Measurements from ENCODE around the gene ALDH3B2.

DNA sequence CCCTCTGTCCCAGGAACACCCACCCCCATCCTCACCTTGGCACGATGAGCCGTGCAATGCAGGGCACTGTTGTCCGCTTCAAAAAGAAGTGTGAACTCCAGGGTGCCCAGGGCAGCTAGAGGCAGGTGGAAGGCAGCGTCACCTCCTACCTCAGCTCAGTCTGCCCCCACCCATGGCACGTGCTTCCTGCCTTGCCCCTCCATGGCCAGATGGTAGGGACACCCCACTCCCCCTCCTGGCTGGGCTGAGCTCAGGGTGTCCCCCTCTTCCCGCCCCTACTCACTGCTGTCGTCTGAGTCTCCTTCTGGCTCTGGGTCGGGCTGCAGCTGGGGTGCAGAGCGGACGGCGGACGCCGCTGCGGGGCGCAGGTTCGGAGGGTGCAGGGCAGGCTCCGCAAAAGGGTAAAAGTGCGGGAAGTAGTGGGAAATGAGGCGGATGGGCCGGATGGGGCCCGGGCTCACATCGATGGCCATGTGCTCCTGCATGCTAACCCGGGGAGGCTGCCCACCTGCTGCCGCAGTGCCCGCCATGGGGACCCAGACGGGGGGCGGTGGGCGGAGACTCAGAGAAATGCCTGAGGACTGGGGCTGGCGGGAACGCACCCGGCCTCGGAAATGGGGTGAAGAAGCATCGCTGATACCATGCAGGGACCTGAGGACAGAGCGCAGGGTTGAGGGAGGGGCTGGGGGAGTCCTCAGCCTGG, 58.5 kb downstream of the ALDH3B2 start:
- TF ChIP-seq, protein P1, sequence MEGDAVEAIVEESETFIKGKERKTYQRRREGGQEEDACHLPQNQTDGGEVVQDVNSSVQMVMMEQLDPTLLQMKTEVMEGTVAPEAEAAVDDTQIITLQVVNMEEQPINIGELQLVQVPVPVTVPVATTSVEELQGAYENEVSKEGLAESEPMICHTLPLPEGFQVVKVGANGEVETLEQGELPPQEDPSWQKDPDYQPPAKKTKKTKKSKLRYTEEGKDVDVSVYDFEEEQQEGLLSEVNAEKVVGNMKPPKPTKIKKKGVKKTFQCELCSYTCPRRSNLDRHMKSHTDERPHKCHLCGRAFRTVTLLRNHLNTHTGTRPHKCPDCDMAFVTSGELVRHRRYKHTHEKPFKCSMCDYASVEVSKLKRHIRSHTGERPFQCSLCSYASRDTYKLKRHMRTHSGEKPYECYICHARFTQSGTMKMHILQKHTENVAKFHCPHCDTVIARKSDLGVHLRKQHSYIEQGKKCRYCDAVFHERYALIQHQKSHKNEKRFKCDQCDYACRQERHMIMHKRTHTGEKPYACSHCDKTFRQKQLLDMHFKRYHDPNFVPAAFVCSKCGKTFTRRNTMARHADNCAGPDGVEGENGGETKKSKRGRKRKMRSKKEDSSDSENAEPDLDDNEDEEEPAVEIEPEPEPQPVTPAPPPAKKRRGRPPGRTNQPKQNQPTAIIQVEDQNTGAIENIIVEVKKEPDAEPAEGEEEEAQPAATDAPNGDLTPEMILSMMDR (conservative IDR thresholded peaks at IDR 0.05; ENCODE audit: low read length), result peak; percentile 44; the same call in 1 of the 2 replicates
- no peak for TF ChIP-seq EZH2phosphoT487 (IDR thresholded peaks at IDR 0.05; ENCODE audit: borderline replicate concordance, low read depth, low read length)

Measured in OCI-LY7 (cell line).